SK-N-SH treated with all-trans-retinoic acid at 6 μM for 48 hours (cell line): ENCODE data around the gene SLC6A19.

Experiments used
- ATAC-seq: fragments of 200-7000 bp; cut with Tn5 transposase; 3 replicates; pipeline ENCODE4 v1.9.1; 2020; ENCODE audit warnings: mild to moderate bottlenecking, moderate library complexity
- ARNTL ChIP-seq: fragments of 450-650 bp; formaldehyde crosslinking; IDR thresholded peaks from 2 replicates; pipeline ENCODE4 v1.5.0; 2020; ENCODE audit warnings: low read depth, mild to moderate bottlenecking, moderate library complexity, borderline replicate concordance
- BACH2 ChIP-seq: fragments of 250-450 bp; sonication (Bioruptor Pico); IDR thresholded peaks from 2 replicates; pipeline ENCODE4 v1.9.0; 2021; ENCODE audit warnings: mild to moderate bottlenecking, borderline replicate concordance
- CREB5 ChIP-seq: fragments of 250-450 bp; sonication (Bioruptor Pico); IDR thresholded peaks from 2 replicates; pipeline ENCODE4 v1.5.1; 2020; ENCODE audit warnings: low read depth, mild to moderate bottlenecking, moderate library complexity
- CSDC2 ChIP-seq: fragments of 250-450 bp; sonication (Bioruptor Pico); IDR thresholded peaks from 2 replicates; pipeline ENCODE4 v1.5.0; 2020; ENCODE audit warnings: mild to moderate bottlenecking, moderate library complexity
- CSRNP3 ChIP-seq: fragments of 250-450 bp; sonication (Bioruptor Pico); IDR thresholded peaks from 2 replicates; pipeline ENCODE4 v1.5.1; 2021; ENCODE audit warnings: mild to moderate bottlenecking, moderate library complexity
- ESRRG ChIP-seq: fragments of 250-450 bp; sonication (Bioruptor Pico); IDR thresholded peaks from 2 replicates; pipeline ENCODE4 v1.6.1; 2021; ENCODE audit warnings: mild to moderate bottlenecking
- GLIS3 ChIP-seq: fragments of 250-450 bp; sonication (Bioruptor Pico); IDR thresholded peaks from 2 replicates; pipeline ENCODE4 v1.5.0; 2020; ENCODE audit warnings: mild to moderate bottlenecking, moderate library complexity
- ISL1 ChIP-seq: fragments of 250-450 bp; sonication (Bioruptor Pico); IDR thresholded peaks from 2 replicates; pipeline ENCODE4 v2.1.2; 2022; ENCODE audit warnings: mild to moderate bottlenecking, moderate library complexity
- OSR1 ChIP-seq: fragments of 250-450 bp; sonication (Bioruptor Pico); IDR thresholded peaks from 2 replicates; pipeline ENCODE4 v1.8.0; 2022; ENCODE audit warnings: moderate library complexity, mild to moderate bottlenecking, inconsistent platforms
- PATZ1 ChIP-seq: fragments of 250-450 bp; sonication (Bioruptor Pico); IDR thresholded peaks from 2 replicates; pipeline ENCODE4 v1.8.0; 2020; ENCODE audit warnings: mild to moderate bottlenecking, moderate library complexity, borderline replicate concordance
- POU6F1 ChIP-seq: fragments of 250-450 bp; sonication (Bioruptor Pico); IDR thresholded peaks from 2 replicates; pipeline ENCODE4 v1.8.0; 2021; ENCODE audit warnings: low read depth, mild to moderate bottlenecking, moderate library complexity, borderline replicate concordance
- PPARA ChIP-seq: fragments of 250-450 bp; sonication (Bioruptor Pico); IDR thresholded peaks from 2 replicates; pipeline ENCODE4 v1.5.0; 2020; ENCODE audit warnings: mild to moderate bottlenecking, borderline replicate concordance
- RARB ChIP-seq: fragments of 250-450 bp; sonication (Bioruptor Pico); IDR thresholded peaks from 2 replicates; pipeline ENCODE4 v1.8.0; 2021; ENCODE audit warnings: mild to moderate bottlenecking, moderate library complexity
- TCF4 ChIP-seq: fragments of 250-450 bp; sonication (Bioruptor Pico); IDR thresholded peaks from 2 replicates; pipeline ENCODE4 v1.8.0; 2021; ENCODE audit warnings: mild to moderate bottlenecking, moderate library complexity, borderline replicate concordance
- TOX ChIP-seq: fragments of 250-450 bp; sonication (Bioruptor Pico); IDR thresholded peaks from 2 replicates; pipeline ENCODE4 v1.8.0; 2021; ENCODE audit warnings: mild to moderate bottlenecking, moderate library complexity, borderline replicate concordance
- TSHZ2 ChIP-seq: fragments of 250-450 bp; sonication (Bioruptor Pico); IDR thresholded peaks from 2 replicates; pipeline ENCODE4 v1.5.0; 2020; ENCODE audit warnings: mild to moderate bottlenecking, moderate library complexity
- ZC3H10 ChIP-seq: fragments of 250-450 bp; sonication (Bioruptor Pico); IDR thresholded peaks from 2 replicates; pipeline ENCODE4 v1.5.1; 2021; ENCODE audit warnings: mild to moderate bottlenecking, moderate library complexity
- ZFP3 ChIP-seq: fragments of 250-450 bp; sonication (Bioruptor Pico); IDR thresholded peaks from 2 replicates; pipeline ENCODE4 v1.5.0; 2020; ENCODE audit warnings: mild to moderate bottlenecking, moderate library complexity
- ZFP30 ChIP-seq: fragments of 450-650 bp; formaldehyde crosslinking; IDR thresholded peaks from 2 replicates; pipeline ENCODE4 v1.5.0; 2022; ENCODE audit warnings: mild to moderate bottlenecking, moderate library complexity
- ZNF565 ChIP-seq: fragments of 450-650 bp; formaldehyde crosslinking; conservative IDR thresholded peaks from 2 replicates; pipeline ENCODE4 v1.5.0; 2020; ENCODE audit warnings: low read depth, mild to moderate bottlenecking, moderate library complexity
- ZNF70 ChIP-seq: fragments of 450-650 bp; formaldehyde crosslinking; IDR thresholded peaks from 2 replicates; pipeline ENCODE4 v1.5.0; 2020; ENCODE audit warnings: mild to moderate bottlenecking, moderate library complexity
- ZNF8 ChIP-seq: fragments of 450-650 bp; formaldehyde crosslinking; IDR thresholded peaks from 2 replicates; pipeline ENCODE4 v1.5.0; 2020; ENCODE audit warnings: mild to moderate bottlenecking, moderate library complexity

The SLC6A19 gene

GRCh38 chr5:1218351-1219080, 17.1 kb downstream of the SLC6A19 start:
- ATAC-seq: no peak

GRCh38 chr5:1219098-1219767, 17.8 kb downstream of the SLC6A19 start:
- no peak for ATAC-seq
- no peak for TF ChIP-seq CSDC2 (CRISPR knock-in tag)
- no peak for TF ChIP-seq ZNF70 (CRISPR knock-in tag)
- no peak for TF ChIP-seq POU6F1 (CRISPR knock-in tag)
- no peak for TF ChIP-seq BACH2
- no peak for TF ChIP-seq ARNTL (CRISPR knock-in tag)
- no peak for TF ChIP-seq ISL1 (CRISPR knock-in tag)
- TF ChIP-seq ESRRG (CRISPR knock-in tag): no peak
- no peak for TF ChIP-seq PATZ1 (CRISPR knock-in tag)
- TF ChIP-seq PPARA: no peak

More at GRCh38 chr5:1218351-1219080, 17.1 kb downstream of the SLC6A19 start:
- TF ChIP-seq PPARA: no peak
- TF ChIP-seq TSHZ2 (CRISPR knock-in tag): no peak
- no peak for TF ChIP-seq ARNTL (CRISPR knock-in tag)
- no peak for TF ChIP-seq RARB (CRISPR knock-in tag)
- TF ChIP-seq OSR1: no peak
- no peak for TF ChIP-seq ZNF70 (CRISPR knock-in tag)
- no peak for TF ChIP-seq CSDC2 (CRISPR knock-in tag)
- no peak for TF ChIP-seq ZNF565 (CRISPR knock-in tag)
- no peak for TF ChIP-seq ZNF8 (CRISPR knock-in tag)
- TF ChIP-seq TCF4 (CRISPR knock-in tag): no peak
- no peak for TF ChIP-seq ZFP30 (CRISPR knock-in tag)
- no peak for TF ChIP-seq CREB5
- no peak for TF ChIP-seq BACH2
- no peak for TF ChIP-seq ESRRG (CRISPR knock-in tag)
- TF ChIP-seq GLIS3 (CRISPR knock-in tag): no peak
- no peak for TF ChIP-seq ZC3H10 (CRISPR knock-in tag)
- no peak for TF ChIP-seq PATZ1 (CRISPR knock-in tag)
- TF ChIP-seq TOX (CRISPR knock-in tag): no peak
- TF ChIP-seq CSRNP3 (CRISPR knock-in tag): no peak
- TF ChIP-seq ZFP3 (CRISPR knock-in tag): no peak
